Body of pancreas (tissue), 4 donors: ENCODE measurements around the gene C2orf76. TPM values are rescaled to one million over a fixed set of nuclear protein-coding genes. Genes with fewer than 3 reads are reported as not detected.

Experiments
- ATAC-seq: fragments of 150-250 bp; one replicate; pipeline ENCODE4 v1.9.1; 2016
- DNase-seq, 4 donors: peaks; one replicate each; pipeline ENCODE4 v3.0.0-alpha.2; 2019
- H3K27ac ChIP-seq, 4 donors: fragments of 200-600 bp; sonication (generic); 1 replicate in 3 of 4; 2 replicates in 1 of 4; pipeline versions ENCODE4 v1.5.1 to v1.6.1; 2016 to 2019; ENCODE audit warnings: mild to moderate bottlenecking in 1 of 4, mixed read lengths in 1 of 4, moderate library complexity in 1 of 4
- H3K27me3 ChIP-seq, 2 donors: fragments of 200-600 bp; sonication (generic); one replicate each; pipeline ENCODE4 v1.6.0; 2016; ENCODE audit warnings: mild to moderate bottlenecking in 1 of 2
- H3K36me3 ChIP-seq, 2 donors: fragments of 200-600 bp; sonication (generic); replicated peaks in 1 of 2; 2 replicates each; pipeline ENCODE4 v1.5.1; 2016; ENCODE audit warnings: low read depth in 2 of 2; ENCODE audit not compliant: insufficient read depth in 1 of 2
- H3K4me1 ChIP-seq: fragments of 200-600 bp; sonication (generic); one replicate; pipeline ENCODE4 v1.6.0; 2016
- H3K4me3 ChIP-seq, 2 donors: fragments of 200-600 bp; sonication (generic); 1 replicate in 1 of 2; 2 replicates in 1 of 2; pipeline ENCODE4 v1.5.1; 2016 to 2019
- H3K9me3 ChIP-seq, 3 donors: fragments of 200-600 bp; sonication (generic); 1 replicate in 2 of 3; 2 replicates in 1 of 3; pipeline ENCODE4 v1.5.1; 2016
- POLR2A ChIP-seq, 3 donors: fragments of 450-650 bp; IDR thresholded peaks; one replicate each; pipeline ENCODE4 v1.6.1; 2016; ENCODE audit warnings: antibody characterized with exemption in 3 of 3, mild to moderate bottlenecking in 2 of 3
- WGBS, 2 donors: methylation state at CpG; one replicate each; pipeline ENCODE4 v1.1.5; 2017; 5-methylcytosine and 5-hydroxymethylcytosine counted together
- intact Hi-C: fragments of 100-400 bp; cut with DNase I; formaldehyde crosslinking; loops from one replicate; pipeline ENCODE4 v1.15.1; 2023
- total RNA-seq, 2 donors: library from RNA; depleted of rRNA; stranded (reverse); fragments of >200 nt; gene quantifications; one replicate each; pipeline ENCODE4 v1.1.0, GENCODE V29; 2016
- TF ChIP-seq, protein P1 (sequence below), 7 experiments: fragments of 450-650 bp in 4 of 7; fragments of 200-600 bp in 3 of 7; sonication (generic) in 3 of 7; IDR thresholded peaks; one replicate each; pipeline ENCODE4 v1.5.1; 2016 to 2019; ENCODE audit warnings: antibody characterized with exemption in 7 of 7

C2orf76 gene
- total RNA-seq, 2 donors from 2014 or later = 12.5 to 52.4 TPM

DNA sequence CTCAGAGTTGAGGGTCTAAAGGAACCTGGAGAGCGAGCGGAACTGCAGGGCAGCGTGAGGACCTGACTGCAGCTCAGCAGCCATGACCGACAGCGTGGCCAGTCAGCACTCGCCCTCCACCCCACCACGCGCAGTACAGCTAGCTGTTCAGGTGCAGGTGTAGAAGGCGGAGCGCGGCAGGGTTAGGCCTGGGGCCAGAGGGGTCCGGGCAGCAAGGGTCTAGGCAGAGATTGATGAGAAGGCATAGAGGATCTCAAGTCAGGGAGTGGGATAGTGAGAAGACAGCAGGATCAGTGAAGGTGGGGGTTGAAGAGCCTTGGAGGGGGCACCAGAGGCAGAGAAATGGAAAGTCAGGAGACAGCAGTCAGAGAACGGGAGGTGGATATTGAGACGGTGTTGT lies 72.0 kb downstream of the C2orf76 start:
- Histone ChIP-seq H3K4me3 (no peak overlapping the region), H3K36me3 (no peaks in the 10 kb centered on the region), H3K27ac (no peak overlapping the region), H3K27me3 (no peaks in the 10 kb centered on the region), H3K4me1 (peaks cover 13% of the 10 kb centered on the region), H3K9me3 (no peaks in the 10 kb centered on the region)
- TF ChIP-seq, protein P1, sequence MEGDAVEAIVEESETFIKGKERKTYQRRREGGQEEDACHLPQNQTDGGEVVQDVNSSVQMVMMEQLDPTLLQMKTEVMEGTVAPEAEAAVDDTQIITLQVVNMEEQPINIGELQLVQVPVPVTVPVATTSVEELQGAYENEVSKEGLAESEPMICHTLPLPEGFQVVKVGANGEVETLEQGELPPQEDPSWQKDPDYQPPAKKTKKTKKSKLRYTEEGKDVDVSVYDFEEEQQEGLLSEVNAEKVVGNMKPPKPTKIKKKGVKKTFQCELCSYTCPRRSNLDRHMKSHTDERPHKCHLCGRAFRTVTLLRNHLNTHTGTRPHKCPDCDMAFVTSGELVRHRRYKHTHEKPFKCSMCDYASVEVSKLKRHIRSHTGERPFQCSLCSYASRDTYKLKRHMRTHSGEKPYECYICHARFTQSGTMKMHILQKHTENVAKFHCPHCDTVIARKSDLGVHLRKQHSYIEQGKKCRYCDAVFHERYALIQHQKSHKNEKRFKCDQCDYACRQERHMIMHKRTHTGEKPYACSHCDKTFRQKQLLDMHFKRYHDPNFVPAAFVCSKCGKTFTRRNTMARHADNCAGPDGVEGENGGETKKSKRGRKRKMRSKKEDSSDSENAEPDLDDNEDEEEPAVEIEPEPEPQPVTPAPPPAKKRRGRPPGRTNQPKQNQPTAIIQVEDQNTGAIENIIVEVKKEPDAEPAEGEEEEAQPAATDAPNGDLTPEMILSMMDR (IDR thresholded peaks at IDR 0.05) = no peak
- TF ChIP-seq POLR2A (IDR thresholded peaks at IDR 0.05) = no peak
- ATAC-seq (no peak), DNase-seq (no peak)
- intact Hi-C loops = loop anchor here (5.0 kb wide), 1 partner anchor 282 kb away; no protein-coding TSS in a partner anchor
- 87% methylated on average over 14 of the region's 14 CpGs for WGBS, 2 donors

DNA sequence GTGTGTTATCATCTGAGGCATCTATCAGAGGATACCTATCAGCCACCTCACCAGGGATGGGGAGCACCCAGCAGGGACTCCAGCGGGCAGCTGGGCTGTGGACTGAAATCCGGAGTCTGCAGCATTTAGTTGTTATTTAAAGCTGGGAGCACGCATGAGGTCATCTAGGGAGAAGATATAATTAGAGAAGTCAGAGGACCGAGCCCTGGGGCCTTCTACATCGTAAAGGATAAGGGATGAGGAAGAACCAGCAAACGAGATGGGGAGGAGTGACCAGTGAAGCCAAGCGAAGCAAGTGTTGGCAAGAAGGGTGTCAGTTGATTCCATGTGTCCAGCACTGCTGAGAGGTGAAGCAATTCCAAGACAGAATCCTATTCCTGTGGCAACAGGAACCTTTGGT lies 72.7 kb downstream of the C2orf76 start:
- whole genome bisulfite sequencing, 2 donors = 46 to 69% methylated on average over 7 of the region's 7 CpGs
- no peaks in the 10 kb centered on the region for H3K27me3 ChIP-seq
- H3K36me3 ChIP-seq = no peaks in the 10 kb centered on the region
- H3K27ac ChIP-seq = no peak overlapping the region
- DNase-seq (no peak), ATAC-seq (no peak)
- H3K9me3 ChIP-seq = no peaks in the 10 kb centered on the region
- H3K4me3 ChIP-seq = no peak overlapping the region
- intact Hi-C loops = loop anchor here (5.0 kb wide), 1 partner anchor 282 kb away; no protein-coding TSS in a partner anchor
- peaks cover 13% of the 10 kb centered on the region for H3K4me1 ChIP-seq
- TF ChIP-seq, protein P1 (IDR thresholded peaks at IDR 0.05) = no peak

DNA sequence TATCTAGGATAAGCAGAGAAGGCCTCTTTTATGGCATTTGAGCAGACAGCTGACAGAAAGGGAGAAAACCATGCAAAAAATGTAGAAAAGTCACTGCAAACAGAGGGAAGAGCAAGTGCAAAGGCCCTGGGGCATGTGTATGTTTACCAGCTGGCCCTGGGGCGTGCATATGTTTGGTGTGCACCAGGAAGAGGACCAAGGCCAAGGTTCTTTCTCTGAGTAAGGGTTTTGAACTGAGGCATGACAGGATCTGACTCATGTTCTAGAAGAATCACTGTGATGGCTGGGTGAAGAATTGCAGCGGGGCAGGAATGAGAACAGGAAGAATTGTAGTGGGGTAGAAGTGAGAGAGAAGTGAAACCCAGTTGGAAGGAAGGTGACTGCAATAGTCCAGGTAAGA lies 73.4 kb downstream of the C2orf76 start:
- no peak for DNase-seq
- no peak overlapping the region for H3K4me3 ChIP-seq
- H3K27me3 ChIP-seq = no peaks in the 10 kb centered on the region
- no peaks in the 10 kb centered on the region for H3K36me3 ChIP-seq
- 87 to 97% methylated on average over 2 of the region's 2 CpGs for WGBS, 2 donors
- TF ChIP-seq POLR2A (IDR thresholded peaks at IDR 0.05) = no peak
- H3K9me3 ChIP-seq = no peaks in the 10 kb centered on the region
- ATAC-seq = no peak
- H3K4me1 ChIP-seq = peaks cover 13% of the 10 kb centered on the region
- intact Hi-C loops = loop anchor here (5.0 kb wide), 1 partner anchor 281 kb away; no protein-coding TSS in a partner anchor
- H3K27ac ChIP-seq = no peak overlapping the region

DNA sequence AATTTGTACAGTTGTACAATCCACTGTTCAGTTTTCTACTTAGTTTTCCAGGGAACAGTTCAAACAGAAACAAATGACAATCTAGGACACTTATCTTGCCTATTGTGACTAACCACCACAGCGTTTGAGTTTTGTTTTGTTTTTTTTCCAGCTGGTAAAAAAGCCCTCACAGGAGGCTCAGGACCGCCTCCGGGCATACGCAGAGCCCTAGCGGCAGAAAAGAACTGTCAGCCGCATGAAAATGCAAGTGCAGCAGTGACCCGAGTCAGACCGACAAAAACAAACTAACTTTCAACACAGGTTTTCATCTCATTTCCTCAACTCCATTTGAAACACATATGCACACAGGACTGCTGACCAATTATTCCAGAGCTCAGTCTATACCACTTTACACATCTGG lies 74.4 kb downstream of the C2orf76 start:
- H3K27me3 ChIP-seq = no peaks in the 10 kb centered on the region
- DNase-seq = peak; percentile 38 to 66 (median 43)
- no peak overlapping the region for H3K4me3 ChIP-seq
- no peaks in the 10 kb centered on the region for H3K36me3 ChIP-seq
- 15 to 23% methylated on average over 8 of the region's 8 CpGs for WGBS, 2 donors
- H3K9me3 ChIP-seq = no peaks in the 10 kb centered on the region
- H3K27ac ChIP-seq = peak overlapping the region in 3 of 4 donors; percentile 2 to 40 (median 35)
- intact Hi-C loops = loop anchor here (5.0 kb wide), 1 partner anchor 280 kb away; no protein-coding TSS in a partner anchor
- no peak for TF ChIP-seq POLR2A (IDR thresholded peaks at IDR 0.05)
- TF ChIP-seq, protein P1 (IDR thresholded peaks at IDR 0.05) = peak in 5 of 7 experiments; percentile 34 to 52 (median 48)
- peaks cover 13% of the 10 kb centered on the region for H3K4me1 ChIP-seq
- ATAC-seq = peak; percentile 73

DNA sequence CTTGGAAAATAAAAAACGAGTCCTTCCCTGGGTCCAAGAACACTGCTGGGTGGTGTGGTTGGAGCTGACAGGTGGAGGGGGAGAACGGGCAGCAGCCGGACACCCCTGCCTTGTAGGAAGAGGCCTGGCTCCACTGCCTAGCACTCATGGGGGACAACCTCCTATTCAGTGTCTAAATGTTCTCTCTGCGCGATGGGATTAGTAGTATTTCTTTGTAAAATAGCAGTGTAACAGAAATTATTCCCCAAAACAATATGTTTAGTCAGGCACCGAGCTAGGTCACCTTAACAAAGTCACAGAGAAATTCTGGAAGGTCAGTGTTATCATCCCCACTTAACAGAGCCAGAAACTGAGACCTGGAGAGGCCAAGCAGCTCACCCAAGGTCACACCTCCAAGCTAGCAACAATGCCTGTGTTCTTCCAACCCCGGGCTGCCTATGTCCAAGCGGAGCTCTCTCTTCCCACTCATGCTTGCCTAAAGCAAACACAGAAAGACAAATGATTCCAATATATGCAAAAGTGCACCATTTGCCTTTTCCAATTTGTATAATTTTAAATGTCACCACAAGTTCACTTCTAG lies 75.0 kb downstream of the C2orf76 start:
- H3K27me3 ChIP-seq = no peaks in the 10 kb centered on the region

More for the DNA sequence above, 75.0 kb downstream of the C2orf76 start:
- Histone ChIP-seq H3K27ac (peak overlapping the region; percentile 2 to 40 (median 25)), H3K4me1 (peaks cover 13% of the 10 kb centered on the region), H3K4me3 (no peak overlapping the region), H3K9me3 (no peaks in the 10 kb centered on the region), H3K36me3 (no peaks in the 10 kb centered on the region)
- no peak for TF ChIP-seq POLR2A (IDR thresholded peaks at IDR 0.05)
- TF ChIP-seq, protein P1 (IDR thresholded peaks at IDR 0.05) = no peak
- intact Hi-C loops = loop anchor here (5.0 kb wide), 1 partner anchor 279 kb away; no protein-coding TSS in a partner anchor
- WGBS, 2 donors = 64 to 67% methylated on average over 8 of the region's 8 CpGs
- DNase-seq = no peak
- ATAC-seq = peak; percentile 27
